Muscle of leg (tissue), 11 donors: ENCODE measurements around the gene RPS6KA2. TPM values are rescaled to one million over a fixed set of nuclear protein-coding genes. Genes with fewer than 3 reads are reported as not detected.

Experiments
- DNase-seq: peaks from one replicate; pipeline ENCODE4 v3.0.0; 2013
- H3K27ac ChIP-seq: one replicate; pipeline ENCODE4 v1.5.1; 2013; ENCODE audit warnings: mild to moderate bottlenecking, low read length, control low read depth
- H3K27me3 ChIP-seq: one replicate; pipeline ENCODE4 v1.6.1; 2013; ENCODE audit warnings: low read length; ENCODE audit not compliant: control insufficient read depth, insufficient read depth
- H3K36me3 ChIP-seq: one replicate; pipeline ENCODE4 v1.6.1; 2013; ENCODE audit warnings: low read length; ENCODE audit not compliant: control insufficient read depth, insufficient read depth
- H3K4me1 ChIP-seq: one replicate; pipeline ENCODE4 v1.6.1; 2013; ENCODE audit warnings: low read length; ENCODE audit not compliant: control insufficient read depth, insufficient read depth
- H3K4me3 ChIP-seq: one replicate; pipeline ENCODE4 v1.5.1; 2013; ENCODE audit warnings: low read length, control low read depth
- H3K9me3 ChIP-seq: replicated peaks from 2 replicates; pipeline ENCODE4 v1.6.1; 2013; ENCODE audit warnings: low read depth, low read length; ENCODE audit not compliant: control insufficient read depth
- WGBS: methylation state at CpG from one replicate; pipeline ENCODE4 v1.1.5; 2013; ENCODE audit warnings: missing lambda C conversion rate; ENCODE audit not compliant: insufficient coverage; 5-methylcytosine and 5-hydroxymethylcytosine counted together
- polyA plus RNA-seq, 8 donors: library from polyadenylated mRNA; unstranded; fragments of 120-200 nt; gene quantifications; one replicate each; pipeline versions ENCODE4 v1.2.1 to v1.2.3, GENCODE V29; 2013; ENCODE audit warnings: inconsistent platforms in 1 of 8, low replicate concordance in 1 of 8; ENCODE audit not compliant: insufficient read length in 8 of 8, insufficient read depth in 1 of 8
- total RNA-seq: library from RNA; stranded (reverse); fragments of 120-200 nt; gene quantifications from one replicate; pipeline ENCODE4 v1.2.4, GENCODE V29; 2013

Gene RPS6KA2
- total and polyA plus RNA-seq, 9 donors = 15.4 to 29.2 (median 24.6) TPM

- 95% methylated on average over 8 of the region's 9 CpGs for WGBS
- Histone ChIP-seq H3K36me3 (no peaks in the 10 kb centered on the region), H3K4me1 (peaks cover 18% of the 10 kb centered on the region), H3K27me3 (peaks cover 15% of the 10 kb centered on the region), H3K9me3 (no peaks in the 10 kb centered on the region), H3K27ac (no peak overlapping the region), H3K4me3 (no peak overlapping the region)
- no peak for DNase-seq
Measured at GRCh38 chr6:166670013-166670412, 43.0 kb upstream of the RPS6KA2 start.

DNA sequence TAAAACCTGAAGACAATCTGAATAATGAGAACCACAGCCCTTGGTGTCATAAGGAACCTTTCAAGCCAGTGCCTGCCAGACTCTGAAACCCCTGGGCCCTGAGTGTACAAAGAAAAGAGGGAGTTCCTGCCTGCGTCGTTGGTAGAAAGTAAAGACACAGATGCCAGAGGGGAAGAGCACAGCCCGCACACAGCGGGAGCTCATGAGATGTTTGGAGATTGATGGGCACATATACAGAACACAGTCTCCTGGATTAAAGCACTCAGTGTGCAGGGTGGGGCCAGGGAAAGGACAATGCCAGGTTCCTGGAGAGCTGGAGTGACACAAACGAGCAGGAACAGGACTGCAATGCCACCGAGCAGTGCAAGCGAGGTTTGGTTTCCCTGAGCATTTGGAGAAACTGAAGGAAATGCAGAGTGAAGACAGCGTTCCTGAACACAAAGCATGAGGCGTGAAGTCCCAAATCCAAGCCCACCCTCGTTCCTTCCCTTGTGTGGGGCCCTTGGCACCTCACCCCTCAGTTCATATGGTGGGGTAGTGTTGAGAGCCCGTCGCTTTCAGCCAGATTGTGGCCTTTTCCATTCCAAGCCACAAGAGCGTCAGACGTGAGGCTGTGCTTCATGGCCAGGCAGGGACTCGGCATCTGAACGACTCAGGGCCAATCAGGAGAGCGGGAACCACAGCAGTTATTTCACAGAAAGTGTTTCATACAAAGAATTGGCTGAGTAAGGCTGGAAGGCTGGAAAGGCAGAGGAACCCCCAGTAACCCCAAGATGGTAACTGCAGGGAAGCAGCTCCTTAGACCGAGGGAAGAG is 41.0 kb upstream of the RPS6KA2 start:
- H3K27ac ChIP-seq = no peak overlapping the region
- H3K4me3 ChIP-seq = no peak overlapping the region
- no peak for DNase-seq
- H3K36me3 ChIP-seq = no peaks in the 10 kb centered on the region
- H3K9me3 ChIP-seq = no peaks in the 10 kb centered on the region
- H3K4me1 ChIP-seq = peaks cover 10% of the 10 kb centered on the region
- H3K27me3 ChIP-seq = peaks cover 15% of the 10 kb centered on the region
- WGBS = 57% methylated on average over 18 of the region's 18 CpGs

- Histone ChIP-seq H3K27me3 (peaks cover 4% of the 10 kb centered on the region), H3K36me3 (no peaks in the 10 kb centered on the region), H3K9me3 (no peaks in the 10 kb centered on the region), H3K27ac (no peak overlapping the region), H3K4me1 (no peaks in the 10 kb centered on the region), H3K4me3 (no peak overlapping the region)
- no CpG with 5 or more reads among the region's 5 CpGs for WGBS
- no peak for DNase-seq
Measured at GRCh38 chr6:166664135-166664534, 37.1 kb upstream of the RPS6KA2 start.

- no peak overlapping the region for H3K27ac ChIP-seq
Measured at GRCh38 chr6:166663568-166663967, 36.5 kb upstream of the RPS6KA2 start.

GRCh38 chr6:166662690-166663089 is 35.6 kb upstream of the RPS6KA2 start:
- Histone ChIP-seq H3K36me3 (no peaks in the 10 kb centered on the region), H3K4me1 (peaks cover 9% of the 10 kb centered on the region), H3K4me3 (no peak overlapping the region), H3K9me3 (no peaks in the 10 kb centered on the region), H3K27me3 (peaks cover 2% of the 10 kb centered on the region), H3K27ac (no peak overlapping the region)
- 80% methylated on average over 11 of the region's 11 CpGs for WGBS
- no peak for DNase-seq

More at GRCh38 chr6:166663568-166663967, 36.5 kb upstream of the RPS6KA2 start:
- Histone ChIP-seq H3K27me3 (peaks cover 4% of the 10 kb centered on the region), H3K9me3 (no peaks in the 10 kb centered on the region), H3K4me3 (no peak overlapping the region), H3K36me3 (no peaks in the 10 kb centered on the region), H3K4me1 (peaks cover 3% of the 10 kb centered on the region)
- DNase-seq = no peak
- 64% methylated on average over 3 of the region's 6 CpGs for WGBS

- no CpG with 5 or more reads among the region's 12 CpGs for WGBS
- Histone ChIP-seq H3K27me3 (peaks cover 10% of the 10 kb centered on the region), H3K36me3 (no peaks in the 10 kb centered on the region), H3K4me3 (no peak overlapping the region), H3K27ac (no peak overlapping the region), H3K4me1 (peaks cover 14% of the 10 kb centered on the region), H3K9me3 (no peaks in the 10 kb centered on the region)
- DNase-seq = peak; percentile 75
Measured at GRCh38 chr6:166661327-166662085, 34.5 kb upstream of the RPS6KA2 start.

DNA sequence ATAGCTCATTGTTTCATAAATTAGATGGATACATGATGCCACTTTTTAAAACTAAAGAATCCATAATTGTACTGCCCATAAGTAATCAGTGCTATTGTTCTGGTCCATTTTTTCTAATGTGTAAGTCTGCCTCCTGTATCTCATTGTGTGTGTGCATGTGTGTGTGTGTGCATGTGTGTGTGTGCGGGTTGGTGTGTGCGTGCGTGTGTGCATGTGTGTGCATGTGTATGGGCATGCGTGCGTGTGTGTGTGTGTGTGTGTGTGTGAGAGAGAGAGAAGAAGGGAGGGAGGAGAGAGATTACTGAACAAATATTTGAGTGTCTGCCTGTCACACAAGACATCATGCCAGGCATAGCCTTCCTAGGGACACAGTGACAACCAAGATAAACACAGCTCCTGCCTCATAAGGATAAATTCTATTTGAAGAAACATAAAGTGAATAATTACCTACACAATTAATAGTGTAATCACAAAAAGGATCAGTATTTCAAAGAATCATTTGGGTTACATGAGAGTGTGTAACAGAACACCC is 33.2 kb upstream of the RPS6KA2 start:
- Histone ChIP-seq H3K27me3 (peaks cover 19% of the 10 kb centered on the region), H3K36me3 (no peaks in the 10 kb centered on the region), H3K9me3 (no peaks in the 10 kb centered on the region), H3K4me3 (no peak overlapping the region), H3K27ac (no peak overlapping the region), H3K4me1 (peaks cover 15% of the 10 kb centered on the region)
- no CpG with 5 or more reads among the region's 5 CpGs for WGBS
- DNase-seq = no peak

- Histone ChIP-seq H3K27ac (no peak overlapping the region), H3K4me3 (no peak overlapping the region), H3K27me3 (peaks cover 20% of the 10 kb centered on the region), H3K36me3 (no peaks in the 10 kb centered on the region), H3K4me1 (peaks cover 15% of the 10 kb centered on the region), H3K9me3 (no peaks in the 10 kb centered on the region)
- DNase-seq = no peak
- 87% methylated on average over 13 of the region's 13 CpGs for WGBS
Measured at GRCh38 chr6:166659581-166659980, 32.5 kb upstream of the RPS6KA2 start.

DNA sequence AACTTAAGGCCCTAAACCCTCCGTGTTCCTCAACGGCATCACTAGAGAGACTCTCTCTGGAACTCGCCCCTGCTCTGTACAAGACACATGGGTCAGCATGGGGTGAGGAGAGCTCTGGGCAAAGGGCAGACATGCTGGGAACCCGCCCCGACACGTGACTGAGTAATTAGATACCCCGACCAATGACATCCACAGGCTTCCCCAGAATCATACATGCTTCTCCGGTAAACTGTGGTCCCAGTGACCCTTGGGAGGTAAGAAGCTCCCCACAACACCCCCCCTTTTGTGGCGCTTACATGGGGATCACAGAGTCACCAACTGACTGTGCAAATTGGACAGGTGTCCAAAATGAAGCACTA is 31.7 kb upstream of the RPS6KA2 start:
- Histone ChIP-seq H3K36me3 (no peaks in the 10 kb centered on the region), H3K27ac (no peak overlapping the region), H3K4me3 (no peak overlapping the region), H3K4me1 (peaks cover 15% of the 10 kb centered on the region), H3K27me3 (peaks cover 20% of the 10 kb centered on the region), H3K9me3 (no peaks in the 10 kb centered on the region)
- no peak for DNase-seq
- no CpG with 5 or more reads among the region's 9 CpGs for WGBS

DNA sequence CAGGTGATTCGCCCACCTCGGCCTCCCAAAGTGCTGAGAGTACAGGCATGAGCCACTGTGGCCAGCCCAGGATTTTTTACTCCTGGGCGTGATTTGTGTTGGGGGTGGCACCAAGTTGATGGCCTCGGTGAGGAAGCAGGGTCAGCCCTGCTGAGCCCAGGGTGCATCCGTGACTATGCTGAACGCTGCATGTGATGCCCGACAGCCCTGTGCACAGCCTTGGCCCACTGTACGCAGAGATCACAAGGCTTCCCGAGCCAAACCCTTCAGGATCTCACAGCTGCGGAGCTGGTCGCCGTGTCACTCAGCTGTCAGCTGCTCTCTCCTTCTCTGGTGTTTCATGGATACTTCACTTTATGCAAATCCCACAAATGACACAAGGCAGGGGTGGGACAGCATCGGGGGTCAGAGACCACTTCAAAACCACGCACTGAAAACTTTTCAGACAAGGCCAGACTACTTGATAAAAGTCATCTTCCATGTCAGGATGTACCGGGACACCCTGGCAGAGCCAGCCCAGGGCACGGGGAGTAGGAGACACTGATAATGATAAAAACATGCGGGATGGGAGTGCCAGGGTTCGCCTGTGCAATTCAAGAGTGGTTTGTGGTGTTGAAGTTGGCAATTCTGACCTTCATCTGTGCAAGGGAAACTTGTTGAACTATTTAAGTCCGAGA is 31.2 kb upstream of the RPS6KA2 start:
- Histone ChIP-seq H3K4me1 (peaks cover 15% of the 10 kb centered on the region), H3K4me3 (no peak overlapping the region), H3K36me3 (no peaks in the 10 kb centered on the region), H3K27me3 (peaks cover 20% of the 10 kb centered on the region), H3K9me3 (no peaks in the 10 kb centered on the region), H3K27ac (no peak overlapping the region)
- 84% methylated on average over 18 of the region's 19 CpGs for WGBS
- DNase-seq = no peak
